ENCODE data around the gene UBR3. TPM values are rescaled to one million over a fixed set of nuclear protein-coding genes. Genes with fewer than 3 reads are reported as not detected.
"Not testable (repeated sequence)": the region's sequence is repeated elsewhere in the genome, so short reads cannot be mapped to it uniquely, and the experiment has no call there.

UBR3 gene
- total RNA-seq, 1 experiment from 2014 or later = 24.5 TPM

DNA sequence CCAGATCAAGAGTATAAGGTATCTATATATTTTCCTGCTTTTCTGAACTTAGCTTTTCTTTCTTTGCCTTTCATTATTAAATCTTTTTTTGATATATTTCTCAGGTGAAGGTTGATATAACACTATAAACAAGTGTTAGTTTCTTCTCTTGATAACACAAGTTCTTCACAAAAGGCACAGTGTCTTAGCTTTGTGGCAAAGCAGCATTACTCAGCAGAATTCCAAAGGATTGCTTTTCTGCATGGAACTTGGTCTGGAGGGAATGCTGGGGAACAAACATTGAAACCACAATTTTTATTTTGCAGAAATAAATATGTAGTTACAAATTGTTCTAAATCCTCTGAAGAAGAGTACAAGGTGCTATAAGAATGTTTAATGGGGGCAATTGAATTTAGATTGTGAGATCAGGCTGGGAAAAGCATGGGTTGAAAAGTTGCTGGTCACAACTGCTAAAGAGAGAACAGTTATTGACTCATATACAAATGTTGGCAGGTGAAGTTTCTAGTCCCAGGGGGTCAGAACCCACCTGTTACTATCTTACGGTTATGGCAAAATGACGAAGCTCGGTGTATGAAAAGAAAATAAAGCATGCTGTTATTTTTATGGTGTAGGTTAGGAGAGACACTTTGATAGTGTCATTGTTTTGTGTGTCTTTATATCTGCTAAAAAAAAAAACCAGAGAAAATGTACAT is 68.2 kb downstream of the UBR3 start:
- DNase-seq = no peak
- no peaks in the 10 kb centered on the region for H3K27me3 ChIP-seq
- H3K4me3 ChIP-seq = no peak overlapping the region
- H3K36me3 ChIP-seq = peaks cover 33% of the 10 kb centered on the region
- H3K9me3 ChIP-seq = no peaks in the 10 kb centered on the region

DNA sequence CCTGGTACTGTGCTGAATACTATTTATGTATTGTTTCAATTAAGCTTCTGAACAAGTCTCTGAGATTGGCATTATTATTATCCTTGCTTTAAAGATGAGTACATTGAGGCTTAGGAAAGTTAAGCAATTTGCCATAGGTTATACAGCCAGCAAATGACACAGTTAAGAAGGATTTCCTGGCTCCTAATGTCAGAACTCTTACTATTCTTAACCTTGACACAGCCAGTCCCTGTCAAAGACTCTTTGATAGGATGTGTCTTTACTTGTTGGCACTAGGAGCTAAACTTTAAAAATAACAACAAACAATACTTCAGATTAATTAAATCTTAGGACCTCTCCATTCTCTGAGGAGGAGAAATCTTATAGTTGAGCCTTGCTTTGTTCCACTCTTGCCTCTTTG is 70.6 kb downstream of the UBR3 start:
- no peak for DNase-seq
- no peak overlapping the region for H3K4me3 ChIP-seq
- no peaks in the 10 kb centered on the region for H3K27me3 ChIP-seq
- no peaks in the 10 kb centered on the region for H3K9me3 ChIP-seq
- H3K36me3 ChIP-seq = peaks cover 23% of the 10 kb centered on the region

DNA sequence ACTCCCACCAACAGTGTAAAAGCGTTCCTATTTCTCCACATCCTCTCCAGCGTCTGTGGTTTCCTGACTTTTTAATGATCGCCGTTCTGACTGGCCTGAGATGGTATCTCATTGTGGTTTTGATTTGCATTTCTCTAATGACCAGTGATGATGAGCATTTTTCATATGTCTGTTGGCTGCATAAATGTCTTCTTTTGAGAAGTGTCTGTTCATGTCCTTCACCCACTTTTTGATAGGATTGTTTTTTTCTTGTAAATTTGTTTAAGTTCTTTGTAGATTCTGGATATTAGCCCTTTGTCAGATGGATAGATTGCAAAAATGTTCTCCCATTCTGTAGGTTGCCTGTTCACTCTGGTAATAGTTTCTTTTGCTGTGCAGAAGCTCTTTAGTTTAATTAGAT is 72.8 kb downstream of the UBR3 start:
- H3K36me3 ChIP-seq = peaks cover 19% of the 10 kb centered on the region
- H3K9me3 ChIP-seq, DNase-seq, H3K4me3 ChIP-seq, H3K27me3 ChIP-seq: not testable (repeated sequence)

- DNase-seq = no peak
- Histone ChIP-seq H3K27me3 (no peaks in the 10 kb centered on the region), H3K36me3 (peaks cover 15% of the 10 kb centered on the region), H3K9me3 (no peaks in the 10 kb centered on the region), H3K4me3 (no peak overlapping the region)
Measured at GRCh38 chr2:169900686-169901085, 73.4 kb downstream of the UBR3 start.

GRCh38 chr2:169906731-169907130 is 79.5 kb downstream of the UBR3 start:
- Histone ChIP-seq H3K36me3 (peaks cover 17% of the 10 kb centered on the region), H3K4me3 (no peak overlapping the region), H3K27me3 (no peaks in the 10 kb centered on the region), H3K9me3 (no peaks in the 10 kb centered on the region)
- DNase-seq = no peak

DNA sequence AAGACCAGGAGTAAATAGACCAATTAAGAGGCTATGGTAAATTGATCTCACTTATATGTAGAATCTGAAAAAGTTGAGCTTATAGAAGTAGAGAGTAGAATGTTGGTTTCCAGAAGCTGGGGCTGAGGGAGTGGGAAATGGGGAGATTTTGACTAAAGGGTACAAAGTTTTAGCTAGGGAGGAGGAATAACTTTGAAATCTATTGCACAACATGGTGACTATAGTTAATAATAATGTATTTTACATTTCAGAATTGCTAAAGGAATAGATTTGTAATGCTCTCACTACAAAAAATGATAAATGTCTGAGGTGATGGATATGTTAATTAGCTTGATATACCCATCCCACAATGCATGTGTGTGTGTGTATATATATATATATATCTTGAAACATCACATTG is 82.1 kb downstream of the UBR3 start:
- H3K27me3 ChIP-seq = no peaks in the 10 kb centered on the region

GRCh38 chr2:169910109-169910799 is 83.0 kb downstream of the UBR3 start:
- H3K36me3 ChIP-seq = peaks cover 19% of the 10 kb centered on the region
- no peaks in the 10 kb centered on the region for H3K27me3 ChIP-seq
- H3K9me3 ChIP-seq = no peaks in the 10 kb centered on the region
- DNase-seq = no peak
- H3K4me3 ChIP-seq = no peak overlapping the region

More for the DNA sequence above, 82.1 kb downstream of the UBR3 start:
- peaks cover 15% of the 10 kb centered on the region for H3K36me3 ChIP-seq
- H3K4me3 ChIP-seq = no peak overlapping the region
- no peak for DNase-seq
- H3K9me3 ChIP-seq = no peaks in the 10 kb centered on the region

DNA sequence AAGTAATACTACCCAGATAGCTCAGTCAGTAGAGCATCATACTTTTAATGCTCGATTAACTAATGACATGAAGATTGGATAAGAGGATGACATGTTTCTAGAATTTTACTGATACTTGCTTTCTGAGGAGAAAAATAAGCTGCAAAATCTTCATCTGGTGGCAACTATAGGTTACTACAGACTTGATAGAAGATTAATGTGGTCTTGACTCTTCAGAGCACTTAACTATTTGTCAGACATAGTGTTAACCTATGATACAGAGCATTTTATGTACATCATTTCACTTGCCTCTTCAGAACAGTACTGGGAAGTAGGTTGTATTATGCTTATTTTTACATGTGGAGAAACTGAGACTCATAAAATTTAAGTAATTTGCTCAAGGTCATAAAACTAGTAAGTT is 83.9 kb downstream of the UBR3 start:
- Histone ChIP-seq H3K9me3 (no peaks in the 10 kb centered on the region), H3K27me3 (no peaks in the 10 kb centered on the region), H3K4me3 (no peak overlapping the region), H3K36me3 (peaks cover 18% of the 10 kb centered on the region)
- no peak for DNase-seq

- no peak for DNase-seq
- Histone ChIP-seq H3K27me3 (no peaks in the 10 kb centered on the region), H3K9me3 (no peaks in the 10 kb centered on the region), H3K36me3 (peaks cover 27% of the 10 kb centered on the region), H3K4me3 (no peak overlapping the region)
Measured at GRCh38 chr2:169916623-169917022, 89.4 kb downstream of the UBR3 start.

GRCh38 chr2:169923977-169924376 is 96.7 kb downstream of the UBR3 start:
- no peak for DNase-seq
- no peaks in the 10 kb centered on the region for H3K9me3 ChIP-seq
- peaks cover 15% of the 10 kb centered on the region for H3K36me3 ChIP-seq
- no peaks in the 10 kb centered on the region for H3K27me3 ChIP-seq
- no peak overlapping the region for H3K4me3 ChIP-seq

DNA sequence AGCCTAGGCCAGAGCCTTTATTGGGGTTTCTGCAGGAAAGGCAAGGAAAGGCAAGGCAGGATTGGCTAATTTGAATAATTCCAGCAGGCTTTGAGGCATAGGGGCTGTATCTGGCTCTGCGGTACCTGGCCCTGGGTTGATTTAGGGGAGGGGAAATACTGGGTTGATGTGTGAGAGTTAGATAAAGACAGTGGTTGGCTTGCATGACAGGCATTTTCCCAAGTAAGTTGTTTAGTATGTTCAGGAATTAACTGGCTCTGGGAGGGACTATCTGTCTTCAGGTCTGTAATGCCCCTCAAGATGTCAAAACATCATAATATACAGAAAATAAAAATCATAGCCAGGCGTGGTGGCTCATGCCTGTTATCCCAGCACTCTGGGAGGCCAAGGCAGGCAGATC is 98.7 kb downstream of the UBR3 start:
- no peaks in the 10 kb centered on the region for H3K9me3 ChIP-seq
- H3K4me3 ChIP-seq = no peak overlapping the region
- DNase-seq = no peak

GRCh38 chr2:169928463-169928864 is 101.2 kb downstream of the UBR3 start:
- Histone ChIP-seq H3K36me3 (peaks cover 19% of the 10 kb centered on the region), H3K9me3 (no peaks in the 10 kb centered on the region), H3K4me3 (no peak overlapping the region), H3K27me3 (no peaks in the 10 kb centered on the region)
- no peak for DNase-seq

More for the DNA sequence above, 98.7 kb downstream of the UBR3 start:
- Histone ChIP-seq H3K27me3 (no peaks in the 10 kb centered on the region), H3K36me3 (peaks cover 18% of the 10 kb centered on the region)

GRCh38 chr2:169933124-169933711 is 106.0 kb downstream of the UBR3 start:
- no peaks in the 10 kb centered on the region for H3K9me3 ChIP-seq
- DNase-seq = no peak
- H3K4me3 ChIP-seq = no peak overlapping the region
- H3K27me3 ChIP-seq = no peaks in the 10 kb centered on the region
- peaks cover 34% of the 10 kb centered on the region for H3K36me3 ChIP-seq

GRCh38 chr2:169936652-169937051 is 109.4 kb downstream of the UBR3 start:
- not testable (repeated sequence) for H3K9me3 ChIP-seq, H3K4me3 ChIP-seq, H3K27me3 ChIP-seq, DNase-seq
- H3K36me3 ChIP-seq = peaks cover 22% of the 10 kb centered on the region

GRCh38 chr2:169945515-169945914 is 118.3 kb downstream of the UBR3 start:
- no peak for DNase-seq
- H3K27me3 ChIP-seq = no peaks in the 10 kb centered on the region
- no peaks in the 10 kb centered on the region for H3K9me3 ChIP-seq
- H3K36me3 ChIP-seq = peaks cover 30% of the 10 kb centered on the region
- H3K4me3 ChIP-seq = no peak overlapping the region

DNA sequence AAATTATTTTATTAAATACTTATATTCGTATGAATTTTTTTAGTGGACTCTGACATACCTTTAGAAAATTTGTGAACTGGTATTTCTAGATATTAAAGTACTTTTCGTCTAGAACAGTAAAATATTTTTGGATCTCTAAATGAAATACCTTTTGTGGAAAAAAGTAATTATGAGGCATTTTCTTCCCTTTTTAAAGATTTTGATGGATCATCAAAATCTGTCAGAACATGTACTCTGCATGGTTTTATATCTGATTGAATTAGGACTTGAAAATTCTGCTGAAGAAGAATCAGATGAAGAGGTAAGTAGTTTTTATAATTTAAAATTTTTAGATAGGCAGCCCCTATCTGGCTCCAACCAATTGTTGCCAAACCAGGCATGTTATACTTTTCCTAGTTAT is 118.8 kb downstream of the UBR3 start:
- H3K36me3 ChIP-seq = peaks cover 30% of the 10 kb centered on the region
- no peak overlapping the region for H3K4me3 ChIP-seq
- no peak for DNase-seq
- no peaks in the 10 kb centered on the region for H3K27me3 ChIP-seq
- H3K9me3 ChIP-seq = no peaks in the 10 kb centered on the region

GRCh38 chr2:169946546-169946945 is 119.3 kb downstream of the UBR3 start:
- no peaks in the 10 kb centered on the region for H3K9me3 ChIP-seq
- H3K36me3 ChIP-seq = peaks cover 30% of the 10 kb centered on the region
- H3K27me3 ChIP-seq = no peaks in the 10 kb centered on the region
- no peak for DNase-seq
- no peak overlapping the region for H3K4me3 ChIP-seq

GRCh38 chr2:169955940-169956339 is 128.7 kb downstream of the UBR3 start:
- no peak for DNase-seq
- Histone ChIP-seq H3K4me3 (no peak overlapping the region), H3K36me3 (peaks cover 19% of the 10 kb centered on the region), H3K27me3 (no peaks in the 10 kb centered on the region), H3K9me3 (no peaks in the 10 kb centered on the region)
